NCI-H82 (cell line): ENCODE data around the gene ZNF888.
"Not testable (repeated sequence)": the region's sequence is repeated elsewhere in the genome, so short reads cannot be mapped to it uniquely, and the experiment has no call there.

Experiments used
- DNase-seq: peaks from one replicate; lab custom pipeline; 2025; lab: John Stamatoyannopoulos, UW

The ZNF888 gene

DNA sequence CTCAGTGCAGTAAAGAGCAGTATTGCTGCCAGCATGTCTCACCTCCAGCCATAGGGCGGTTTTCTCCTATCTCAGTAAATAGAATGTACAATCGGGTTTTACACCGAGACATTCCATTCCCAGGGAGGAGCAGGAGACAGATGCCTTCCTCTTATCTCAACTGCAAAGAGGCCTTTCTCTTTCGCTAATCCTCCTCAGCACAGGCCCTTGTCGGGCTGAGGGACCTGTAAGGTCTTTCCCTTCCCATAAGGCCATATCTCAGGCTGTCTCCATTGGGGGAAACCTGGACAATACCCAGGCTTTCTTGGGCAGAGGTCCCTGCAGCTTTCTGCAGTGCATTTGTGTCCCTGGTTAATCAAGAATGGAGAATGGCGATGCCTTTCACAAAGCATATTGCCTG is 50.2 kb downstream of the ZNF888 start:
- DNase-seq: peak; percentile 1

DNA sequence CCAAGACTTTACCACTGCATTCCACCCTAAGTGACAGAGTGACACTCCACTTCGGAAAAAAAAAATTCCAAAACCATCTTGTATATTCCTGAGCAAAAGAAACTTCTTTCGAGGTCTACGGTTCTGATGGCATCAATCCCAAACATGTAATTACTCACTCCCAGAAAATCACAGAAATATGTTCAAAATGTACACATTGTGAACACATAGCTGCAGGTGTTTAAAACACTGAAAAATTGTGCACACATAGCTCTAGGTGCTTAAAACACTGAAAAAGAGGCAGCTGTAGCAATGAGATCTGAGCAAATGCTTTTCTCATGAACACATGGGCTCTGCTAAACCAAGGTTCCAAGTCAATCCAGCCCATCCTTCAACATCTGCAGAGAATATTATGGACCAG is 51.8 kb downstream of the ZNF888 start:
- no peak for DNase-seq

DNA sequence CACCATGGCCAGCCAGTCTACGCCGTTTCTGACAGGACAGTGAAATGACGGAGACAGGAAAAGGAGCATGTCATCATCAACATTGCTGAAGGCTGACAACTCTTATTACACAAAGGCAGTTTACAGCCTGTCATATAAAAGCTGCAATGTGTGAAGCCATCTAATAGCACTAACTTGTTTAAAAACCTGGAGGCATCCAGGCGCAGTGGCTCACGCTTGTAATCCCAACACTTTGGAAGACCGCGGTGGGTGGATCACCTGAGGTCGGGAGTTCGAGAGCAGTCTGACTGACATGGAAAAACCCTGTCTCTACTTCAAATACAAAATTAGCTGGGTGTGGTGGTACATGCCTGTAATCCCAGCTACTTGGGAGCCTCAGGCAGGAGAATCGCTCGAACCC is 55.2 kb downstream of the ZNF888 start:
- DNase-seq: not testable (repeated sequence)

DNA sequence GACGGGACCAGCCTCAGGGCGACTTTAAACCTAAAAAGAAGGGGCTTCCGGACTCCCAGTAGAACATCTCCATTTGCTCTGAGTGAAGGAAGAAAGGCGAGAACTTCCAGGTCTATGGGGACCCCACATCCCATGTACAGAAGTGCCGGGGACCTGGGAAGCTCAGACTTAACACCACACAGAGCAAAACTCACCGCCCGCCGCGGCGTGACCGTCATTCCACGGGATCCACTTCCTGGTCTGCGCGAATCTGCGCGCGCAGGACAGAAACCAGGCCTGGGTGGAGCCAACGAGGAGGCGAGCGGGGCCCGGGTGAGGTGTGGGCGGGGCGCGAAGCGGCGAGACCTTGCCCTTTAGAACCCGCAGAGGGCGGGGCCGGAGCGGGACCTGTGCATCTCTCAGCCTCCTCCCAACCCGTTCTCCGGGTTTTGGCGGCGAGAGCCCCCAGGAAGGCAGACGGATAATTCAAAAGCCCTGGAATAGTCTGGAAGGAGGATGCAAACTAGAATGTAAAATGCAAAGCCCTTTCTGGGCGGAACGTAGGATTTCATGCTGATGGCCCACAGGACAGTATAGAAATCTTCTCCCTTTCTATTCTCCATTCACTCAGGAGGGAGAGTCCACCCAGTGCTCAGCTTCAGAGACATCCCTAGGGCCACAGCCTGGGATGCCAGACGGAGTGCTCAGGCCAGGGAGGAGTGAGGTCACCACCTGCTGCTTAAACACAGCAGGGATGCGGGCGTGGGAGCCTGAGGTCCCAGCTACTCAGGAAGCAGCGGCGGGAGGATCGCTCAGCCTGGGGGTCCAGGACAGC is 65.6 kb downstream of the ZNF888 start, which contains the start of gene ZNF468:
ZNF468 (minus strand) TSS at position 242 of the 814 bp plus-strand sequence. CDS start 3,347 bp downstream, outside the sequence.
- DNase-seq: peak; percentile 72

DNA sequence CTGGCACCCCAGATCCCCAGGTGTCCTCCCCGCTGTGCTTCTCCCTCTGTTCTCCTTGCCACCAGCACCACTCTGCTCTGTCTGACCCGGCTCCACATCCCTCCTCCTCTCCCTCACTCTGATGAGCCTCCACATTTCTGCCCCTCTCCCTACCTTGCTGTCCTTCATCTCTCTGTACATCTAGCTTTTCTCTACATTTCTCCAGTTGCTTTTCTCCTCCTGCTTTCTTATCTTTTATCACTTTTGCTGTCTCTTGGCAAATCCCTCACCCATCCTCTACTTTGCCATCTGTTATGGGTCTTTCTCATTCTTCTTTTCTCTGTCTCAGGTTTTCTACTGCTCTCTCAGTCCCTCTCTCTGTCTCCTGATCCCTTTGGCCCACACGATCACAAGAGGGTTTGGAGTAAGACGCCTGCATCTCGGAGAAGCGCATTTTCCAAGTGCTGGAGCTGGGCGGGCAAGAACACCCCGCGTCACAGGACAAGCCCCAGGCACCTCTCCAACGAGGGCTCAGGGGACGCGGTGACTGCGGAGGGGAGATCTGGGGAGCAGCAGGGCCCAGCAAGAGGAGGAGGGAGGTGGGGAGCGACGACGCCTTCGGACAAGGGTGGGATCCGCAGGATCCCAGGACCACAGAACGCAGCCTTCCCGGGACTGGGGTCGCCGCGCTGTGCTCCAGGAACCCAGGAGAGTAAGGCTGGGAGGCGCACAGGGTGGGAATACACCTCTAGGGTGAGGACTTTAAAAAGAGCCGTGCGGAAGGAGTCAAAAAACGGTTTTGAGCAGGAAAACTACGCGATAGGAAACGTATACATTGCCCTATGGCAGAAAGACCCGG is 66.5 kb downstream of the ZNF888 start:
- not testable (repeated sequence) for DNase-seq
